DND-41 (cell line): ENCODE measurements around the gene MUL1.

ENCODE experiments used
- ATAC-seq: fragments of 200-7000 bp; cut with Tn5 transposase; 3 replicates; pipeline ENCODE4 v1.9.1; 2021; ENCODE audit warnings: low read depth; ENCODE audit not compliant: insufficient read depth
- DNase-seq: peaks from one replicate; pipeline ENCODE4 v3.0.0-alpha.2; 2020
- H2AFZ ChIP-seq: 2 replicates; pipeline ENCODE4 v1.6.0; 2012; ENCODE audit warnings: low read depth, low read length
- H3K27ac ChIP-seq: 2 replicates; pipeline ENCODE4 v1.5.1; 2012; ENCODE audit warnings: low read length, inconsistent platforms
- H3K27me3 ChIP-seq: fragments of 200-600 bp; sonication (generic); 2 replicates; pipeline ENCODE4 v1.6.0; 2012; ENCODE audit warnings: low read length, mild to moderate bottlenecking, inconsistent platforms; ENCODE audit not compliant: insufficient read depth, poor library complexity
- H3K36me3 ChIP-seq: 2 replicates; pipeline ENCODE4 v1.5.1; 2012; ENCODE audit warnings: low read length, inconsistent platforms; ENCODE audit not compliant: insufficient read depth
- H3K4me1 ChIP-seq: 2 replicates; pipeline ENCODE4 v1.5.1; 2012; ENCODE audit warnings: mild to moderate bottlenecking, low read length; ENCODE audit not compliant: insufficient read depth
- H3K4me2 ChIP-seq: 2 replicates; pipeline ENCODE4 v1.6.0; 2012; ENCODE audit warnings: mild to moderate bottlenecking, moderate library complexity, low read length, inconsistent platforms; ENCODE audit not compliant: insufficient read depth
- H3K4me3 ChIP-seq, 2 experiments: fragments of 200-600 bp in 1 of 2; shearing (Covaris generic) in 1 of 2; 2 replicates each; pipeline ENCODE4 v1.5.1; 2012 to 2016; ENCODE audit warnings: inconsistent platforms in 2 of 2, low read length in 2 of 2, mild to moderate bottlenecking in 2 of 2, low read depth in 1 of 2, moderate library complexity in 1 of 2
- H3K79me2 ChIP-seq: 2 replicates; pipeline ENCODE4 v1.6.0; 2012; ENCODE audit warnings: low read length, inconsistent platforms; ENCODE audit not compliant: insufficient read depth
- H3K9ac ChIP-seq: 2 replicates; pipeline ENCODE4 v1.6.0; 2012; ENCODE audit warnings: low read depth, mild to moderate bottlenecking, inconsistent platforms, low read length, moderate library complexity
- H3K9me3 ChIP-seq: 2 replicates; pipeline ENCODE4 v1.5.1; 2012; ENCODE audit warnings: low read length, moderate library complexity, mild to moderate bottlenecking, inconsistent platforms; ENCODE audit not compliant: insufficient read depth, severe bottlenecking
- H4K20me1 ChIP-seq: 2 replicates; pipeline ENCODE4 v1.6.0; 2012; ENCODE audit warnings: low read length; ENCODE audit not compliant: insufficient read depth
- CTCF ChIP-seq: IDR thresholded peaks from 2 replicates; pipeline ENCODE4 v1.5.1; 2012; ENCODE audit warnings: borderline replicate concordance, low read length, moderate library complexity, mild to moderate bottlenecking; ENCODE audit not compliant: poor library complexity, severe bottlenecking; ENCODE audit errors: extremely low read depth
- EZH2 ChIP-seq: IDR thresholded peaks from 3 replicates; pipeline ENCODE4 v1.6.1; 2012; ENCODE audit warnings: borderline replicate concordance, low read depth, mild to moderate bottlenecking, moderate library complexity, low read length, inconsistent platforms; ENCODE audit not compliant: severe bottlenecking

Gene MUL1

GRCh38 chr1:20552728-20553445 lies 44.9 kb upstream of the MUL1 start:
- no peaks in the 10 kb centered on the region for H4K20me1 ChIP-seq
- no peak overlapping the region for H3K4me3 ChIP-seq
- no peak for DNase-seq
- no peak for ATAC-seq
- no peak overlapping the region for H2AFZ ChIP-seq
- no peak for TF ChIP-seq EZH2
- no peak for TF ChIP-seq CTCF
- no peak overlapping the region for H3K9ac ChIP-seq
- H3K36me3 ChIP-seq = no peaks in the 10 kb centered on the region
- H3K27ac ChIP-seq = no peak overlapping the region
- no peaks in the 10 kb centered on the region for H3K27me3 ChIP-seq
- H3K79me2 ChIP-seq = no peaks in the 10 kb centered on the region
- H3K4me2 ChIP-seq = no peak overlapping the region
- no peaks in the 10 kb centered on the region for H3K4me1 ChIP-seq
- H3K9me3 ChIP-seq = no peaks in the 10 kb centered on the region

GRCh38 chr1:20551945-20552727 lies 44.2 kb upstream of the MUL1 start, which contains the start of gene FAM43B:
Gene FAM43B (plus strand): TSS chr1:20552573. CDS start chr1:20552974, 401 bp downstream.
- no peak within 1 kb of the TSS for H3K9ac ChIP-seq
- no peak within 1 kb of the TSS for H2AFZ ChIP-seq
- H3K4me1 ChIP-seq = no peaks in the 10 kb centered on the region
- H3K79me2 ChIP-seq = no peaks in the 10 kb centered on the region
- no peaks in the 10 kb centered on the region for H3K27me3 ChIP-seq
- H3K4me3 ChIP-seq = no peak within 1 kb of the TSS
- H3K9me3 ChIP-seq = no peaks in the 10 kb centered on the region
- no peak within 1 kb of the TSS for H3K4me2 ChIP-seq
- DNase-seq (no peak), ATAC-seq (no peak)
- H3K36me3 ChIP-seq = no peaks in the 10 kb centered on the region
- no peak within 1 kb of the TSS for H3K27ac ChIP-seq
- TF ChIP-seq CTCF (no peak), EZH2 (no peak)
- H4K20me1 ChIP-seq = no peaks in the 10 kb centered on the region

- no peak overlapping the region for H2AFZ ChIP-seq
- no peaks in the 10 kb centered on the region for H4K20me1 ChIP-seq
- no peaks in the 10 kb centered on the region for H3K36me3 ChIP-seq
- DNase-seq = no peak
- H3K27ac ChIP-seq = no peak overlapping the region
- no peaks in the 10 kb centered on the region for H3K79me2 ChIP-seq
- H3K4me3 ChIP-seq = no peak overlapping the region
- no peak for ATAC-seq
- H3K27me3 ChIP-seq = peaks cover 3% of the 10 kb centered on the region
- H3K4me1 ChIP-seq = no peaks in the 10 kb centered on the region
- H3K9me3 ChIP-seq = no peaks in the 10 kb centered on the region
- H3K4me2 ChIP-seq = no peak overlapping the region
- TF ChIP-seq EZH2 (no peak), CTCF (no peak)
- H3K9ac ChIP-seq = no peak overlapping the region
Observed at GRCh38 chr1:20551161-20551560, 43.2 kb upstream of the MUL1 start.
